Omental fat pad (tissue), 4 donors: ENCODE results near the gene KCNJ1. TPM values are rescaled to one million over a fixed set of nuclear protein-coding genes. Genes with fewer than 3 reads are reported as not detected.

Source experiments
- ATAC-seq: fragments of 150-250 bp; one replicate; pipeline ENCODE4 v1.9.1; 2016; ENCODE audit warnings: mild to moderate bottlenecking, moderate library complexity; ENCODE audit not compliant: low FRiP score
- DNase-seq: peaks from one replicate; pipeline ENCODE4 v3.0.0-alpha.2; 2019; ENCODE audit warnings: low spot score
- total RNA-seq, 4 donors: library from RNA; depleted of rRNA; stranded (reverse); fragments of >200 nt; gene quantifications; one replicate each; pipeline ENCODE4 v1.1.0, GENCODE V29; 2016
- TF ChIP-seq, protein P1 (sequence below), 3 donors: fragments of 450-650 bp; IDR thresholded peaks; one replicate each; pipeline ENCODE4 v1.5.1; 2016 to 2017; ENCODE audit warnings: antibody characterized with exemption in 3 of 3, mild to moderate bottlenecking in 3 of 3, moderate library complexity in 2 of 3

Gene KCNJ1
- total RNA-seq, 4 donors from 2014 or later, result 0.96 TPM; not detected in 3

DNA sequence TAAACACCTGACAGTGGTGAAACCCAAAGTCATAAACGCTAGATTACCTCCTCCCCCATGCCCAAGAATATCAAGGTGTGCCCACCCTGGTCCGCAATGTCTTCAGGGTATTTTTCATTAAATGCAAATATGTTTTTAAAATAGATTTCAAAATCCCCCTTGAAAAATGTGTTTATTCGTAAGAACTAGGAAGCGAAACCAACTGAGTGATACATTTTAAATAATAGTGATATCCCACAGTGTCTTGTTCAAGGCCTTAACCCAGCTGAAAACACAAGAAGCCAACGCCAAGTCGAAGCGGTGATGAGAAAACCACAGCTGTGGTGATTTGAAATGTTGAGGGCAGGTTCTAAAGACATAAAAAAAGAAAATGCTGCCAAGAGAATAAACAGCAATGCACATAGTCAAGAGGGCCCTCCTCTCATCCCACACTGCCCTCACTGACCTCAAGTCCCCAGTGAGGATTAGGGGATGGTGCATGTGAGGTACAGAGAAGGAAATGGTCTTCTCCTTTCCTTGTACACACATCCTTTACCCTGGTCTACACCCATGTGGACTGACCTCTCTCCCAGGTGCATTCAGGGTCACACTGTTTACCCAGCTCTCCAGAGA lies 25.5 kb downstream of the KCNJ1 start:
- DNase-seq, result no peak

DNA sequence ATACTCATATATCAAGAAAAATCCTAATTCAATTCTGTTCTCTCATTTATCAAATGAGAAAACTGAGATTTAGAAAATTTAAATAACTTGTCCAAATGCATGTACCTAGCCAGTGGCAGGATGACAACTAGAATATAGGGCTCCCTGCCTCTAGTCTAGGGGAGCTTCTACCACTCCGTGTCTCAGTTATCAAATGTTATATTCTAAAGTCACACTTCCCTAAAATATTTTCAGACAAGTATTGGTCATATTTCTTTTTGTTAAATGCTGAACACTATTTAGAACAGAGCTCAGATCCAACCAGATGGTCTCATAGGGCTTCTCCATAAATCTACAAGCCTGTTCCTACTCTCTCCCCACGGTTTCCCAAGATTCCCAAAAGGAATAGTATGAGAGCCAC lies 26.3 kb downstream of the KCNJ1 start:
- DNase-seq, result no peak
- no peak for ATAC-seq
- TF ChIP-seq, protein P1, sequence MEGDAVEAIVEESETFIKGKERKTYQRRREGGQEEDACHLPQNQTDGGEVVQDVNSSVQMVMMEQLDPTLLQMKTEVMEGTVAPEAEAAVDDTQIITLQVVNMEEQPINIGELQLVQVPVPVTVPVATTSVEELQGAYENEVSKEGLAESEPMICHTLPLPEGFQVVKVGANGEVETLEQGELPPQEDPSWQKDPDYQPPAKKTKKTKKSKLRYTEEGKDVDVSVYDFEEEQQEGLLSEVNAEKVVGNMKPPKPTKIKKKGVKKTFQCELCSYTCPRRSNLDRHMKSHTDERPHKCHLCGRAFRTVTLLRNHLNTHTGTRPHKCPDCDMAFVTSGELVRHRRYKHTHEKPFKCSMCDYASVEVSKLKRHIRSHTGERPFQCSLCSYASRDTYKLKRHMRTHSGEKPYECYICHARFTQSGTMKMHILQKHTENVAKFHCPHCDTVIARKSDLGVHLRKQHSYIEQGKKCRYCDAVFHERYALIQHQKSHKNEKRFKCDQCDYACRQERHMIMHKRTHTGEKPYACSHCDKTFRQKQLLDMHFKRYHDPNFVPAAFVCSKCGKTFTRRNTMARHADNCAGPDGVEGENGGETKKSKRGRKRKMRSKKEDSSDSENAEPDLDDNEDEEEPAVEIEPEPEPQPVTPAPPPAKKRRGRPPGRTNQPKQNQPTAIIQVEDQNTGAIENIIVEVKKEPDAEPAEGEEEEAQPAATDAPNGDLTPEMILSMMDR (IDR thresholded peaks at IDR 0.05), result no peak

More for the DNA sequence above, 25.5 kb downstream of the KCNJ1 start:
- ATAC-seq, result no peak
- TF ChIP-seq, protein P1 (IDR thresholded peaks at IDR 0.05), result no peak

DNA sequence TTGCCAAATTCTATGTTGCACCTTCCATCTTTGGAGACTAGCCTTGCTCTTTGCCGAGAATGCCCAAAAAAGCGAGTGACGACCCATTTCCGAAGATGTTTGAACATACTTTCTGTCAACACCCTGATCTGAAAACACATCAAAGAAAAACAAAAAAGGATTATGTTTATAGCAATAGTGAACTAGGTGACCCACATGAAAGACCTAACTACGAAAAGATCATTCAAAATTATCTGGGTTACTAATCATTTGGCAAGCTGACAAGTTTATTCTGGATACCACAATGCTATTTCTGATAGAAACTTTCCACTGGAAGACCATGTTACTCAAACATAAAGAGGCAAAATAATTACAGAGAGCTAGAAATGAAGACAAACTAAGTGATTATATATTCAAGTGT lies 27.0 kb downstream of the KCNJ1 start:
- TF ChIP-seq, protein P1 (IDR thresholded peaks at IDR 0.05), result no peak
- ATAC-seq, result no peak
- no peak for DNase-seq

DNA sequence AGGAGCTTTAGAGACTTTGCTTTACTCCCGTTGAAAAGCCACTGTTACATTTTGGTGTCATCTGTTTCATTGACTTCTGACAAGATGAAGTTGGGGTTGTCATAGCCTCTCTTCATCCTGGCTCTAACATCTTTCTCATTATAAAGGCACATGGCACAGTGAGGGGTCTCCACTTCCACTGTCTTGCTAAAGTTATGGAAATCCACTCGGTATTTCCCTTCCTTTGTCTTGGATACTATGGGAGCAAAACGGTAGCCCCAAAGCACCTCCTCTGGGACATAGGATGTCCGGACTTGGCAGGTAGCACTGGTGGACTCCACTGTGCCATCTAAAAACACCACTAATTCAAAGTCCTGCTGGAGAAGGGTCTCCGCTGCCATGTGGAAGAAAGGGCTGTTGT lies 28.0 kb downstream of the KCNJ1 start:
- TF ChIP-seq, protein P1 (IDR thresholded peaks at IDR 0.05), result no peak
- ATAC-seq, result no peak
- DNase-seq, result no peak

DNA sequence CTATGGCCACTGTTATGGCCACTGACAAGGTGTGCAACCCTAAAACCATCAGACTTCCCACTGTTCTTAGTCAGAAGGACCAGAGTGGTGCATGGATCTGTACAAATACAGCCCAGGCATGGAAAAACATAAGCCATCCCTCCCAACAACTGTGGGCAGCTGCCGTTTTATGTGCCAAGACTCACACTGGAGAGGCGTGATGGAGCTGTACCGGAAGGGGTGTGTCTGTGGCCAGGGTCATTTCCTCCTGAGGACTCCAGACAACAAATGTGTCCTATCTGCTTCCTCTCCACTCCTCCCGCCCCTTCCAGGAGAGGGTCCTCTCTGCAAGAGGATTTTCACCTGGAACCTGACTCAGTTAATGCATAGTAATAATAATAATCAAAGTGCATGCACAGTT lies 29.5 kb downstream of the KCNJ1 start:
- TF ChIP-seq, protein P1 (IDR thresholded peaks at IDR 0.05), result no peak
- ATAC-seq (no peak), DNase-seq (no peak)

DNA sequence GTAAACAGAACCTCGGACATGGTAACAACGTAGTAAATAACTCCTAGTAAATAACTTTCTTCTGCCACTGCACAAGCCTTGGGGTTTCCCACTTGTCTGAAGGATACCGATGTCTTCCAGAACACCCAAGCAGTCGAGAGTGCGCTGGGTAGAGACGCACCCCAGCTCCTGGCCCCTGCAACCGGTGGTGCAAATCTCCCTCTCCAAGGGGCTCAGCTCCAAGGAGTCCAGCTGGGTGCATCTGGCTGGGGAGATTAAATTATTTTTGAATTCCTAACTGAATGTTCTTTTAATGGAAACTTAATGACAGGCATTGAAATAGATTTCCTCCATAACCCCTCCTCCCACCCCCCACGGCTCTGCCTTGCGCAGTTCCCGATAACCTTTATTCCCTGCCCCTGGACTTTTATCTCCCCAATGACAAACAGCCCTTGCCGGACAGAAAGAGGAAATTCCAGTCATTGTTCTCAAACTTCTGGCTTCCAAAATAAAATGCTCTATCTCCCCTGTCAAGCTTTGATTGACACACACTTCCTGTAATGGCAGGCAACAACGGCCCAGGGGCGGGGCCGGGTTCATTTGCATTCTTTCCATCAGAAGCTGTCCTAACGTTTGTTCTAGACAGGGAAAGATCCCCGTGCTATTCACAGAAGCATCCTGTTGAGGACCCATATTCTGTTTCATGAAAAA lies 31.2 kb downstream of the KCNJ1 start:
- ATAC-seq (no peak), DNase-seq (no peak)
- TF ChIP-seq, protein P1 (IDR thresholded peaks at IDR 0.05), result no peak

DNA sequence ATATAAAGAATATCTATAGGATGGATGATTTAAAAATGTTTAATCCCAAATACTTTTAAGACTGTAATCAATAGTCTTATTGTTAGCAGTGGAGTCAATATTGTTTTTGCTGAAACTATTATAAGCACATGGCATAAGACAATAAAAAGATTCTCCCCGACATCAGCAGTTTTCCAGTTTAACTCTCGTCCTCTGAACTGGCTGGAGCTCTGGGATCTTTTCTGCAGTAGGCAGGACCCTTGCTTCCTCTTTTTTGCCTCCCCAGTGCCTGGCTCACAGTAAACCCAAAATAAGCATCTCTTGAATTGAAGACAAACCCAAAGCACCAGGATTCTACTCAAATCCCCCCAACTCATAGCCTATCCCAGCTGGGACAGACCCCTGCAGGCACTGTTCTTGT lies 32.9 kb downstream of the KCNJ1 start:
- TF ChIP-seq, protein P1 (IDR thresholded peaks at IDR 0.05), result no peak
- ATAC-seq (no peak), DNase-seq (no peak)
